Amniotic epithelial cell (primary cell): Measurements from ENCODE around the gene CLCN7.
A peak's percentile ranks its signal among the peaks of the same experiment; 100 is the strongest.

Experiments used
- DNase-seq: peaks from one replicate; pipeline ENCODE4 v3.0.0-alpha.2; 2010; ENCODE audit warnings: low read depth

Gene CLCN7, protein sequence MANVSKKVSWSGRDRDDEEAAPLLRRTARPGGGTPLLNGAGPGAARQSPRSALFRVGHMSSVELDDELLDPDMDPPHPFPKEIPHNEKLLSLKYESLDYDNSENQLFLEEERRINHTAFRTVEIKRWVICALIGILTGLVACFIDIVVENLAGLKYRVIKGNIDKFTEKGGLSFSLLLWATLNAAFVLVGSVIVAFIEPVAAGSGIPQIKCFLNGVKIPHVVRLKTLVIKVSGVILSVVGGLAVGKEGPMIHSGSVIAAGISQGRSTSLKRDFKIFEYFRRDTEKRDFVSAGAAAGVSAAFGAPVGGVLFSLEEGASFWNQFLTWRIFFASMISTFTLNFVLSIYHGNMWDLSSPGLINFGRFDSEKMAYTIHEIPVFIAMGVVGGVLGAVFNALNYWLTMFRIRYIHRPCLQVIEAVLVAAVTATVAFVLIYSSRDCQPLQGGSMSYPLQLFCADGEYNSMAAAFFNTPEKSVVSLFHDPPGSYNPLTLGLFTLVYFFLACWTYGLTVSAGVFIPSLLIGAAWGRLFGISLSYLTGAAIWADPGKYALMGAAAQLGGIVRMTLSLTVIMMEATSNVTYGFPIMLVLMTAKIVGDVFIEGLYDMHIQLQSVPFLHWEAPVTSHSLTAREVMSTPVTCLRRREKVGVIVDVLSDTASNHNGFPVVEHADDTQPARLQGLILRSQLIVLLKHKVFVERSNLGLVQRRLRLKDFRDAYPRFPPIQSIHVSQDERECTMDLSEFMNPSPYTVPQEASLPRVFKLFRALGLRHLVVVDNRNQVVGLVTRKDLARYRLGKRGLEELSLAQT

DNA sequence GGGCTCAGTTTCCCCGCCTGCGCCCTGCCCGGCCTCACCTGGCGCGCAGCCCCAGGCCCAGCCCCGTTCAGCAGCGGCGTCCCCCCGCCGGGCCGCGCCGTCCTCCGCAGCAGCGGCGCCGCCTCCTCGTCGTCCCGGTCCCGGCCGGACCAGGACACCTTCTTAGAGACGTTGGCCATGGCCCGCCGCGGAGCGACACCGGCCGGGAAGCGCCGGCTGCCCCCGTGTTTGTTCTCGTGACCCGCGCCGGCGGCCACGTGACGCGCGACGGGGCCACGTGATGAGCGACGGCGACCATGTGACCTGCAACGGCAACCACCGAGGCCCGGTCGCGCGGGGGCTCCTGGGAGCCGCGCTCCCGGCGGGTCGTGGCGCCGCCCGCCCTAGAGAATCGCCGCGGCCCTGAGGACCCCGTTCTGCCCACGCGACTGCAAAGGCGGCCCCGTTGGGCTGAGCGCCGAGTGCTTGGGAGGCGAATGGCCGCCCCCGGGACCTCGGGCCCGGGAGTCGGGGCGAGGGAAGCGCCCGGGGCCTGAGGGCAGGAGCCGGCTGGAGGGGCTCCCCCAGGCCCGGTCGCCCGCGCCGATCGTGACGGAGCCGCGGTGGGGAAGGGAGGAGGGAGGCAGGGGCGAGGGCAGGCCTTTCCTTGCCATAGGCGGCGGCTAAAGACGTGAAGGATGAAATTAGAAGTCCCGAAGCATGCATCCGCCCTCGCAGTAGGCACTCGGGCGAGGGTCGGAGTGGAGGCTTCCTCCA, at the start of gene CLCN7:
Gene CLCN7, minus strand, starts transcription at position 233 of the 756 bp plus-strand sequence. Its CDS starts 54 bp downstream, at position 179.
- DNase-seq, result peak; percentile 80

DNA sequence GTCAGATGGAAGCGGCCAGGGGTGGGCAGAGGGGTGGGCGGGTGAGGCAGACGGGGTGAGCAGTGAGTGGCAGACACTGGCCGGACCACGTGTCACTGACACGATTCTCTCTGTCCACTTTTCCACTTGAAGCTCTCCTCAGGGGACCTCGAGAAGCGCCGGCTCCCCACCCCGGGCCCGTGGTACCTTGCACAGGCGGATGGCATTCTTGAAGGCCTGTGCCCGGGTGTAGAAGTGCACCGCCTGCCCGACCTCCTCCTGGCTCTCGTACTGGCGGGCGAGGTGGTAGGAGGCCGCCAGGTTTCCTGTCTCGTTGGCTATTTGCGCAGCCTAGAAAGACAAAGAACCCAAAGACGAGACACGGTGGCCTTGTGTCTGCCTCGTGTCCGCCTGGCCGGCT, 49.5 kb upstream of the CLCN7 start:
- no peak for DNase-seq

DNA sequence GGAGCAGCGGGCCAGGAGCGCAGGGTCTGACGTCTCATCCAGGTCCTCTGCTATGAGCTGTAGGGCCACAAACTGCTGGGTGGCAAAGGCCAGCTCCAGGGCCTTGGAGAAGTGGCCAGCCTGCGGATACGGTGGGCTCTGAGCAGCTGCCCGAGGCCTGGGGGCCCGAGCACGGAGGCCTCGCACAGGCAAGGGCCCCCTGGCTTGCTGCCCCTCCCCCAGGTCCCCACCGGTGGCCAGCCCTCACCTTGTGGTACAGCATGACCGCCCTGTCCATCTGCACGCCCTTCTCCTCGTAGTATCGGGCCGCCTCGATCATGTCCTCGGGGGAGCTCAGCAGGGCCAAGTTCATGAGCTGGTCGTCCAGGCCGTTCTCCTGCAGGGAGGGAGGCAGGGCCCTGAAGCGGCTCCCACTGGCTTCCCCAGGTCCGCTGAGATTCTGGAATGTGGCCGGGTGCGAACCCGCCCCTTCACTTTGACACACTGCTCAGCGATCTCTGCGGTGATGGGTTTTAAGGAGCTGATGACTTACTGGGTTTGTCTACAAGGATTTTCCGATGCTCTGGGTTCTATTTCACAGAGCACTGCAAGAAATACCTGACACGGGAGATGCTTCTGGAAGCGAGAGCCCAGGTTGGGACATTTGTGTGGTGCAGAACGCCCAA, 48.9 kb upstream of the CLCN7 start:
- DNase-seq, result no peak

DNA sequence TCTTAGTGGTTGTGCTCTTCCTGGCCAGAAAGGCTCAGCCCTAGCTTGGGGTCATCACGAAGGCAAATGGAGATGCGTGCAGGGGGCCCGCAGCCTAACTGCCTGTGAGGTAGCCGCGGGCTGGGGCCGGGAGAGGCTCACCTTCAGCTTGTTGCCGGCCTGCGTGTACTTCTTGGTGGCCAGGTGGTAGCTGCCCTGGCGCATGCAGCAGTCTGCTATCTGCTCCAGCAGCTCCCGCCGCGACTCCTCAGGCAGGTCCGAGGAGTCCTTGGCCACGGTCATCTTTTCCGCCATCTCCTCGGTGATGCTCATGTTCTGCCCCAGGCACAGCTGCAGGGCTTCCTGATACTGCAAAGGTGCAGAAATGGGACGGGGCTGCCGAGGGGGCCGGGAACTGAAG, 45.6 kb upstream of the CLCN7 start:
- no peak for DNase-seq

DNA sequence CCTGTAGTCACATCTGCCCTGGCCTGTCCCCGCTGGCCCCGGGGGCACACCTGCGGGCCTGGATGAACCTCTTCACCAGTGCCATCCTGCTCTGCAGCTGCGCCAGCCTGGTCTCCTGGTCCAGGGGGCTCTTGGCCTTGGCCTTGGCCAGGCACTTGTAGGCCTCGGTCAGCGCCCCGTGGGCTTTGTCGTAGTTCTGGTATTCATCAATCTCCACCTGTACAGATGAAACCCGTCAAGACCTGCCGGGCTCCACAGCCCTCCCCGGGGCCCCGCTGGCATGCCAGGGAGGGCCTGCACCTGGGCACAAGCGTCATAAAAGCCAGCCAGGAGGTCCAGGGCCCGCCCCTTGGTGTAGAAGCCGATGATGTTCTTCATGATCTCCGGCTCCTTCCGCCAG, 45.0 kb upstream of the CLCN7 start:
- DNase-seq, result no peak

DNA sequence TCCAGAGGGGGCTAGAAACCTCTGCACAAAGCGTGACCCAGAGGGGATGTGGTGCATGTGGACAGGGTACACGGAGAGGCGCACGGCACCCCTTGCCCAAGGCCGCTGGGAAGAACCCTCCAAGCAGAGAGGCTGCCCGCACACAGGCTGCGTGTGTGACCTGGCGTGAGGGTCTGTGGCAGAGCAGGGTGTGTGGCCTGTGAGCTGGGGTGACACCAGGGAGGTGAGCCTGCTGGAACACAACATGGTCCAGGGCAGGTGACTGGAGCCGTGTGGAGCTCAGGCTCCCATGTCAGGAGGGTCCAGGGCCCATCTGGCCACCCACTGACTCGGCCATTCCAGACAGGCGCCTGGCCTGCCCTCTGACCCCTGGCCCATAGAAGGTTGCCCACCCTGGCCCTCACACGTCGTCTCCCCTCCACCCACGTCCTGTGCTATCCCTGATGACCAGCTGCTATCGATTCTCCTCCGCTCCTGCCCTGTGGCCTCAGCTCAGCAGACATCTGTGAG, 43.9 kb upstream of the CLCN7 start:
- DNase-seq, result no peak

DNA sequence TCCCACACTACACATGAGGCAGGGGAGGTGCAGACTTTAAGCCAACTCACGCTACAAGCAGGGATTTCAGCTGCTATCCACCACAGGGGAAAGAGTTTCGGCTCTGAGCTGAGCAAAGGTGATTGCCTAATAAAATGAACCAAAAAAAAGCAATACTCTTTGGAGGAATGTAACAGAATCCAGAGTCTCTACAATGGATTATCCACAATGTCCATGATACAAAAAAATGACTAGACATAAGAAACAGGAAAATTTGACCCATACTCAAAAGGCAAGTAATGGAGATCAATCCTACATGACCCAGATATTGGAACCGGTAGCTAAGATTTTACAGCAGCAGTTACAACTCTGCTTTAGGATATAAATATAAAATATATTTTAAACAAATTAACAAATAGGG, 39.7 kb upstream of the CLCN7 start:
- DNase-seq, result no peak

DNA sequence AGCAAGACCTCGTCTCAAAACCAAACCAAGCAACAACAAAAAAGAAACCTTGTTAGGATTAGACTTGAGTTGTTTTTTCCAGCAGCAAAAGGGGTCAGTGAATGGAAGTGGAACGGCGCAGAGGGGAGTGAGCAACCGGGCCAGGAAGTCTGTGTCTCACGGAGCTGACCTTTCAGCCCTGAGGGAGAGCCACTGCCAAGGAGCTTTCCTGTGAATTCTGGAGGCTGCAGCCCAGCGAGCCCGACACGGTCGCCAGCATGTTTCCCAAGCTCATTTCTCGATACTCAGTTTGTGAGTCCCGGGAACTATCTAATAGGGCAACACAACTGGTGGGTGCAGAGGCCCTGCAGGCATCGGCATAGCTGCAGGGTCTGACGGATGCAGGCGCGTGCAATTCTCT, 37.9 kb upstream of the CLCN7 start:
- no peak for DNase-seq

DNA sequence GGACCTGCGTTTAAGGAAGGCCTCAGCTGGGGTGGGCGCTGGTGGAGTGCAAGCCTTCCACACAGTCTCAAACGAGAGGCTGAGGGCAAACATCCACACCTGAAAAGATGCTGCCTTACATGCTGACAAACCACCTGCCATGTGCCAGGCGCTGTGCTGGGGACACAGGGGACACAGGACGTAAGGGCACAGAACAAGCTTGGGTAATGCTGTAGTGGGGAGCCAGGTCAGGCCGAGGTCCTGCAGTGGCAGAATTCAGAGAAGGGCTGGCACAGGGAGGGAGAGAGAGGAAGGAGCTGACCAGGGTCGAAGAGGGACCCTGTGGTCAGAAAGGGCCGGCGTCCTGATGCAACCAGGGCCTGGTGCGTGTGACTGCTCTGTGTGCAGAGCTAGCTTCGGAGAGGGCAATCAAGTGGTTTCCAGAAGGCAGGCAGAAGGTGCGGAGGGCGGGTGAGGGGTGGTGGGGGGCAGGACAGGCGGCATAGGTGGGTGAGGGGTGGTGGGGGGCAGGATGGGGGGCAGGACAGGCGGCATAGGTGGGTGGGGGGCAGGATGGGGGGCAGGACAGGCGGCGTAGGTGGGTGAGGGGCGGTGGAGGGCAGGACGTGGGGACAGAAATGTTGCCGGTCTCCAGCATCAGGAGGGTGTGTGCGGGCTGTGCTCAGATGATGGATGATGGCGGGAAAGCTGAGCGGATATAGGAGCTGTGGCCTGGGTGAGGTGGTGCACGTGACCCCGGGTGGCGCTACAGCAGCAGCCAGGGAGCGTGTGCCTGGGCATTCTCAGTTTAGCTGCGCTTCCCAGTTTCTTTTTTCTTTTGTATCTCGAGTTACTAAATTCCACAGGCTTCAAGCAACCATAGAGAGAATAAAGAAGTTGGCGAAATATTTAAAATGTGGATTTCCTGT, 37.1 kb upstream of the CLCN7 start:
- peak; percentile 7 for DNase-seq

DNA sequence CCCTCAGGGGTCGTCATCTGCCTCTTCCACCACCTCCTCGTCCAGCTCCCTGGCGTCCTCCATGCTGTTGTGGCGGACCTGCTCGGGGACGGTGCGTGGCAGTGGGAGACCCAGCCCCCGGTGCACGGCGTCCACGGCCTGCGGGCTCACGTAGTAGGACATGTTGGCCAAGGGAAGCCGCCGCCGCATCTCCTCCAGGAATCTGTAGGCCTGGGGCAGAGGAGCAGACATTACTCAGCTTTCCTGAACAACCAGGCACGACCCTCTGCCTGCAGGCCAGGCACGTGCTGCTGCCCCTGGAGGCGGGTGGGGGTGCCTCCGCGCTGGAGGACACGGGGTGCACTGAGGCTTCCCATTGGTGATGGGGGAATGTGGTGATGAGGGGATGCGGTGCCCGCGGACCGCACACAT, 36.1 kb upstream of the CLCN7 start:
- DNase-seq, result no peak

DNA sequence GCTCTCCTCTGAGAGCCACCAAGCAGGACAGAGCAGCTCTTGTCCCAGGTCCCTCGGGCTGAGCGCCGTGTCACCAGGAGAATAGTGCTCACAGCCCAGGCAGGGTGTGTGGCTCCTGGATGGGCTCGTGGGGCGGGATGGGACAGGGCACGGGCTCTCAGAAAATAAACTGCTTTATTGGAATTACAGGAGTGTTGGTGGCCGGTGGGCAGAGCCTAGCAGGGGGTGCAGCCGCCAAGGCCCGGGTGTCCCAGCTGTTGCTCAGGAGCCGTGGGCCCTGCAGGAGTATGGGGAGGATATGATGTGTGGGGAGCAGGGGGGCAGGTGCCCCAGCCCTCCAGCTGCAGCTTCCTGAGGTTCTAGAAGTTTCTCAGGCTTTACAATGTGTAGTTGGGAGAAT, 35.4 kb upstream of the CLCN7 start:
- no peak for DNase-seq

DNA sequence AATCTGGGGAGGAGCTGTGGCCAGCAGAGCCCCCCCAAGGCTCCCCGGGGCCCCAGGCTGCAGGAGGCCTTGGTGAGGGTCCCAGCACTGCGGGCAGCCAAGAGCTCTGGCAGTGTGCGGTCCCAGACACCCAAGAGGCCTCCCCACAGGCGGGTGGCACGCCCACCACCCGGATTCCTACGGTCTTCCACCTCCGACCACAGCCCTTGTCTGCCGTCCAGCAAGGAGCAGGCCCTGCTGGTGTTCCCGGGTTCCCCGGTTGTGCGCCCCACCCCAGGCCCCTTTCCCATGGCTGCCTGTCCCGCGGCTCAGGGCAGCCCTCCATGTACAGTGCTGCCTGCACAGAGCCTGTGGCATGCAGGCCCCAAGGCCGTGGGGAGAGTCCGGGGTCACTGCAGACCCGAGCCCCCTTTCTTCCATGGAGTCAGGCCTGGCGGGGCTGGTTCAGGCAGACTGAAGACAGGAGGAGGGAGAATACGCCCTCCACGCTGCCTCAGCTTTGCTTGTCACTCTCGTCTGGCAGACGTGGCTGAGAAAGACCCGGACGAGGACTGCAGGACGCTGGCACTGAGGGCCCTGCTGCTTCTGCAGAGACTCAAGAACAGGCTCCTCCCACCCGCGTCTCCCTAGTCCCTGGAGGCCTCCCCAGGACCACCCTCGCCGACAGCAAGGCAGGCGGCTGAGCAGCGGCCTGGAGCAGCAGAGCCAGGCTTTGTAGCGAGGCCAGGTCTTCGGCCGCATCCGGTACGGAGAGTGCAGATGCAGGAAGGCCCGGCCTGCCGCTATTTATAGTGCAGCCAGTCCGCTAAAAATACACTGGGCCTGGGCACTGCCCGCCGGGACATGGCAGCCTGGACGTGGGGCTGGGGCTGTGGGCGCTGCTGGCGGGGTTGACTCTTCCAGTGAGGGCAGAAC, 34.7 kb upstream of the CLCN7 start:
- DNase-seq, result no peak

DNA sequence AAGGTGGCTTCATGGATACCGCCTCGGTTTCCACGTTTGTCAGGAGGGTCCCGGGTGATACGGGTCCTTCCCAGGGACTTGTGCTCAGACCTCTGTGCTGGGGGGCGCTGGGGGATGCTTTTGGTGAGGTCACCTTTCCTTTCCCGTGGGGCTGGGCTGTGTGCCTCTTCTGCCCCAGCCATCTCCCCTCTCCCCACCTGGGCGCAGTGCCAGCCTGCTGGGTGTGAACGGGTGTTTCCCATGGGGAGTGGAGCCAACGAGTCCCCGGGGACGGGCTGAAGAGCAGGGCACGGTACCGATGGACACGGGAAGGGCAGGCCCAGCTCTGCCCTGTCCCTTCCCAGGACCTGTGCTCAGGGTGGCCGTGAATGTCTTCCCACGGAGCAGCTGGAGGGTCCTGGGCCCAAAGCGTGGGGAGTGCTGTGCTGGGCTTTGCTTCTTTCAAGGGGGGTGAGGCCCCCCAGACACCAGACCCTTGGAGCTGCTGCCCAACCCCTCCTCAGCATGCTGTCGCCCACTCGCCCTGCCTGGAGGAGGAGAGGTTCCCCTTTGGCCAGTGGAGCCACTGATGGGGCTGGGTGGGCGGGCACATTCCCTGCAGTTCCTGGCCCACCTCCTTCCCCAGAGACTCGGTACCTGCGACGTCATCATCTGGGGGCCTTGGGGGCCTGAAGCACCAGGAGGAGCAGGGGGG, 33.8 kb upstream of the CLCN7 start:
- no peak for DNase-seq

DNA sequence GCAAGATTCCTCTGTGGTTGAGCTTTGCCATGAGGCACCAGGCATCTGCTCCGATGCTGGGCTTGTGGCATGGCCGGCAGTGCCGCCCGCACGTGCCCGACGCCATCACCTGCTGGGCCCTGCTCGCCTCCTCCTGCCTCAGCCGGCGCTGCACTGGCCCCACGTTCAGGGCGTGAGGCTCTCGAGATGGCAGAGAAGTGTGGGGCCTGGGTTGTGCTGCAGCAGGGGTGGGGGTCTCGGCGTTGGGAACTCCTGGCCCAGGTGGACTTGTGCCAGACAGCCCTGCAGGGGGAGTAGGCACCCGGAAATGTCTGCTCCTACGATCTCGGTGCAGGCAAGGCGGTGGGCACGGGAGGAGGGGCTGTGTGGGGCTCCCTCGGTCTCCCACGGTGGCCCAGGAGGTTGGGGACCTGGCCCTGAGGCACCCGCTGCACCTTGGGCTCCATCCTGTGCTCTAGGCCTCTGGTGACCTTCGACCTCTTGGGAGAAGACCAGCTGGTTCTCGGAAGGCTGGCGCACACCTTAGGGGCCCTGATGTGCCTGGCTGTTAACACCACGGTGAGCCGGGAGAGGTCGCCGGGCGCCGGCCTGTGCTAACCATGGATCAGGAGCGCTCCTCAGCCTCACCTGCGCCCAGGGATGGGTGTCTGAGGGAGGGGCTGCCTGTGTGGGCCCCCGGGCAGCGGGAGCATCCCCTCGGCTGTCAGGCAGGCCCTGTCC, 31.8 kb upstream of the CLCN7 start:
- DNase-seq, result no peak

DNA sequence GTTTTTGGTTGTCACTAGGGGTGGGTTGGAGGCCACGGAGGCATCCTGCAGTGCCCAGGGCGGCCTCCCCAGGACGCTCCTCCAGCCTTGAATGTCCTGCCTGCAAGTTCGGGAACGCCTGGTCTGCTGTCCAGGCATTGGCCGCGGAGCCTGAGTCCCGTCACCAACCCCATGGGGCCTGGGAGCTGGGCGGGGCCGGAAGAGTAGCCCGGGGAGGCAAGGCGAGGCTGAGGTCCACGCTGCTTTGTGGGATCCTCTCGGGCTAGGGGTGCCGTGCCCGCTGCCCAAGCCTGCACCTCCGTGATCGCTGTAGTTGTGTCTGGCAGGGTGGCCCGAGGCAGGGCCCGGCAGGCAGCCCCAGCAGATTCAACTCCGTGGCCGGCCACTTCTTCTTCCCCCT, 31.1 kb upstream of the CLCN7 start:
- DNase-seq, result no peak

DNA sequence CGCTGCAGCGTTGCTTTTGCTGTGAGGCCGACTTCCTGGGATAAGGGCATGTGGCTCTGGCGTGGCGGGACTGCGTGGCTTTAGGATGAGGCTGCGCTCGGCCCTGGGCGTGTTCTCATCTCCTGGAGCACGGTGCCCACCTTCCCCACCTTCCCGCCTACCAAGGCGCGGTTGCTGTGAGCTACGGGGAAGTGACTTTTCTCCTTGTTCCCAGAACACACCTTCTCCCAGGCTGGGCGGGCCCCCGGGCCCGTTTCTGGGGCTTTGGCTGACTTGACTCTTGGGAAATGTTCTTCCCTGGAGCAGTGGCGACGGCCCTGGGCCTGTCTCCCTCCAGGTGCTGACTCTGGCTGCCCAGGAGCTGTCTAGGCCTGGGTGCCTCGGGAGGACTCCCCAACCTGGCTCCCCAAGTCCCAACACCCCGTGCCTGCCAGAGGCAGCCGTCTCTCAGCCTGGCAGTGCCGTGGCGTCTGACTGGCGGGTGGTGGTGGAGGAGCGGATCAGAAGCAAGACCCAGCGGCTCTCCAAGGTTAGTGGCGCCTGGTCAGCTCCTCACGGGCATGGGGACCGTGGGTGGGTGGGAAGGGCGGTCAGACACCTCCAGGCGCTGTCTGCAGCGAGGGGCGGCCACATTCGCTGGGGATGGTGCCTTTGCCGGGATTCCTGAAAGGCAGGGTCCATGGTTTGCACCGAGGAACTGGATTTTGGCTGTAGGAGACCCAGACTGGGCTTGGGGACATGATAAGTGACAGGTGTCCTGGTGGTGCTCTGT, 30.4 kb upstream of the CLCN7 start:
- DNase-seq, result no peak

DNA sequence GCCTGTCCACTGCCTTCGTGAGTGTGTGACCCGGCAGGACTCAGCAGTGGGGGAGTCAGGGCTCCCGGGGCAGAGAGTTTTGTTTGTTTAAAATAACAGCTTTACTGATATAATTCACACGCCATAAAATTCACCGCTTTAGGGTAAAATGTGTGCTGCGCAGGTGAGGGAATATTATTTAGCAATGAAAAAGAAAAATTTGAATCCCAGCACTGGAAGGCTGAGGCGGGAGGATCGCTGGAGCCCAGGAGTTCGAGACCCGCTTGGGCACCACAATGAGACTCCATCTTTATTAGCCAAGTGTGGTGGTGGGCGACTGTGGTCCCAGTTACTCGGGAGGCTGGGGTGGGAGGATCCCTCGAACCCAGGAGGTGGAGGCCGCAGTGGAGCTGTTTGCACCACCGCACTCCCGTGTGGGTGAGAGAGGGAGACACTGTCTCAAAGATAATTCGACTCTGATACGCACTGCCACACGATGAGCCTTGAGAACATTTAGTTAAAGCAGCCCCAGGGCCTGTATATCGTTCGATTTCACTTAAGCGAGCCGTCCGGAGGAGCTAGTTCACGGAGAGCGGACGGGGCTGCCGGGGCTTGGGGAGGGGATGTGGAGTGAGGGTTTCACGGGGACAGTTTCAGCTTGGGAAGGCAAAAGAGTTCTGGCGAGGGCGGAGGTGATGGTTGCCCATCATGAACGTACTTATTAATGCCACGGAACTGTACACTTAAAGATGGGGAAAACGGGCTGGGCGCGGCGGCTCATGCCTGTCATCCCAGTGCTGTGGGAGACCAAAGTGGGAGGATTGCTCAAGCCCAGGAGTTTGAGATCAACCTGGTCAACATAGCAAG, 28.5 kb upstream of the CLCN7 start:
- no peak for DNase-seq
